ENCODE results near the gene TMEM37. TPM values are rescaled to one million over a fixed set of nuclear protein-coding genes. Genes with fewer than 3 reads are reported as not detected.

TMEM37 gene
- total RNA-seq = 10 to 100 TPM; 12.0 to 16.2 TPM
- 4.8 TPM for polyA plus RNA-seq (2013, experiment 1 of 2)
- polyA plus RNA-seq (2013, experiment 2 of 2) = 3.5 TPM
- long read RNA-seq, experiment 1, transcript TMEM37-201 (2 exons, 1,688 nt) = major isoform, 13 of 13 reads
- long read RNA-seq, experiment 1, partial matches to known transcripts = 0 of 13 reads
- long read RNA-seq, experiment 1, other reads (novel, unspliced or antisense) = 0 of 13 reads
- long read RNA-seq, experiment 2, transcript TMEM37-201 (2 exons, 1,688 nt) = major isoform, 19 of 21 reads
- long read RNA-seq, experiment 2, partial matches to known transcripts = 2 of 21 reads
- long read RNA-seq, experiment 2, other reads (novel, unspliced or antisense) = 0 of 21 reads
- long read RNA-seq, experiment 3, transcript TMEM37-201 (2 exons, 1,688 nt) = major isoform, 36 of 38 reads
- long read RNA-seq, experiment 3, partial matches to known transcripts = 0 of 38 reads
- long read RNA-seq, experiment 3, other reads (novel, unspliced or antisense) = 1 of 38 reads
- long read RNA-seq, experiment 4, transcript TMEM37-201 (2 exons, 1,688 nt) = major isoform, 20 of 22 reads
- long read RNA-seq, experiment 4, partial matches to known transcripts = 0 of 22 reads
- long read RNA-seq, experiment 4, other reads (novel, unspliced or antisense) = 2 of 22 reads

GRCh38 chr2:119431155-119431975, at the start of gene TMEM37:
TSS of gene TMEM37 (plus strand) at chr2:119431854. CDS start at chr2:119431904, 50 bp downstream.
- no peaks in the 10 kb centered on the region for H3K27me3 ChIP-seq (ENCODE audit: control insufficient read depth, insufficient read depth, low read length, poor library complexity, severe bottlenecking)
- H3K36me3 ChIP-seq (ENCODE audit: control insufficient read depth, insufficient read depth, low read length) = no peaks in the 10 kb centered on the region
- H3K4me3 ChIP-seq (ENCODE audit: low read length) = peak within 1 kb of the TSS; percentile 81
- Mint-ChIP-seq H3K27me3 (ENCODE audit: insufficient read depth) (peaks cover 5% of the 10 kb centered on the region), H3K4me3 (peak within 1 kb of the TSS; percentile 75), H3K27ac (peak within 1 kb of the TSS; percentile 87), H3K4me1 (peaks cover 66% of the 10 kb centered on the region), H3K36me3 (ENCODE audit: low read depth) (no peaks in the 10 kb centered on the region), H3K9me3 (no peaks in the 10 kb centered on the region)
- no peaks in the 10 kb centered on the region for H3K9me3 ChIP-seq (ENCODE audit: control insufficient read depth, low read length)
- peak; percentile 94 for DNase-seq
- H3K4me1 ChIP-seq (ENCODE audit: control insufficient read depth, insufficient read depth, low read length) = peaks cover 7% of the 10 kb centered on the region
- 3 to 10% methylated on average over 6 to 72 of the region's 72 CpGs for WGBS, 2 experiments (ENCODE audit: insufficient coverage in 1 of 2, insufficient read length in 1 of 2)
- peak within 1 kb of the TSS; percentile 76 for H3K9ac ChIP-seq (ENCODE audit: extremely low read depth, low read length, poor library complexity, severe bottlenecking)
- H3K27ac ChIP-seq (ENCODE audit: low read depth, low read length) = peak within 1 kb of the TSS; percentile 16
- no peak for TF ChIP-seq CTCF (conservative IDR thresholded peaks at IDR 0.05)

- no peaks in the 10 kb centered on the region for H3K9me3 Mint-ChIP-seq
- no peak overlapping the region for H3K27ac Mint-ChIP-seq
- Histone ChIP-seq H3K9me3 (ENCODE audit: control insufficient read depth, low read length) (no peaks in the 10 kb centered on the region), H3K9ac (ENCODE audit: extremely low read depth, low read length, poor library complexity, severe bottlenecking) (no peak overlapping the region), H3K27me3 (ENCODE audit: control insufficient read depth, insufficient read depth, low read length, poor library complexity, severe bottlenecking) (no peaks in the 10 kb centered on the region), H3K27ac (ENCODE audit: low read depth, low read length) (no peak overlapping the region), H3K4me3 (ENCODE audit: low read length) (no peak overlapping the region), H3K36me3 (ENCODE audit: control insufficient read depth, insufficient read depth, low read length) (no peaks in the 10 kb centered on the region), H3K4me1 (ENCODE audit: control insufficient read depth, insufficient read depth, low read length) (no peaks in the 10 kb centered on the region)
- TF ChIP-seq CTCF (conservative IDR thresholded peaks at IDR 0.05) = no peak
- no peaks in the 10 kb centered on the region for H3K27me3 Mint-ChIP-seq (ENCODE audit: insufficient read depth)
- no peak overlapping the region for H3K4me3 Mint-ChIP-seq
- H3K4me1 Mint-ChIP-seq = peaks cover 18% of the 10 kb centered on the region
- no peak for DNase-seq
- WGBS, 2 experiments (ENCODE audit: insufficient coverage in 1 of 2, insufficient read length in 1 of 2) = 93 to 95% methylated on average over 4 to 6 of the region's 6 CpGs
- H3K36me3 Mint-ChIP-seq (ENCODE audit: low read depth) = no peaks in the 10 kb centered on the region
Measured at GRCh38 chr2:119383410-119384140, 48.1 kb upstream of the TMEM37 start.

GRCh38 chr2:119384971-119385370, 46.7 kb upstream of the TMEM37 start:
- no peak overlapping the region for H3K27ac ChIP-seq (ENCODE audit: low read depth, low read length)
- Mint-ChIP-seq H3K4me3 (no peak overlapping the region), H3K36me3 (ENCODE audit: low read depth) (no peaks in the 10 kb centered on the region), H3K27me3 (ENCODE audit: insufficient read depth) (no peaks in the 10 kb centered on the region), H3K27ac (no peak overlapping the region), H3K9me3 (no peaks in the 10 kb centered on the region), H3K4me1 (peaks cover 15% of the 10 kb centered on the region)
- no peak overlapping the region for H3K9ac ChIP-seq (ENCODE audit: extremely low read depth, low read length, poor library complexity, severe bottlenecking)
- DNase-seq = no peak
- no peak overlapping the region for H3K4me3 ChIP-seq (ENCODE audit: low read length)
- no peaks in the 10 kb centered on the region for H3K27me3 ChIP-seq (ENCODE audit: control insufficient read depth, insufficient read depth, low read length, poor library complexity, severe bottlenecking)
- no peaks in the 10 kb centered on the region for H3K36me3 ChIP-seq (ENCODE audit: control insufficient read depth, insufficient read depth, low read length)
- TF ChIP-seq CTCF (conservative IDR thresholded peaks at IDR 0.05) = no peak
- WGBS, 2 experiments (ENCODE audit: insufficient coverage in 1 of 2, insufficient read length in 1 of 2) = 81 to 93% methylated on average over 3 to 4 of the region's 4 CpGs
- no peaks in the 10 kb centered on the region for H3K9me3 ChIP-seq (ENCODE audit: control insufficient read depth, low read length)
- H3K4me1 ChIP-seq (ENCODE audit: control insufficient read depth, insufficient read depth, low read length) = no peaks in the 10 kb centered on the region

Measured in endodermal cell (in vitro differentiated cells).